ENCODE measurements around the gene CHRNE. TPM values are rescaled to one million over a fixed set of nuclear protein-coding genes. Genes with fewer than 3 reads are reported as not detected.

CHRNE gene
- total and polyA plus RNA-seq, 2 of the 8 experiments (the other 6 are each of a cell fraction or from before 2014, with no cell fraction given) = 0.15 to 0.33 TPM

DNA sequence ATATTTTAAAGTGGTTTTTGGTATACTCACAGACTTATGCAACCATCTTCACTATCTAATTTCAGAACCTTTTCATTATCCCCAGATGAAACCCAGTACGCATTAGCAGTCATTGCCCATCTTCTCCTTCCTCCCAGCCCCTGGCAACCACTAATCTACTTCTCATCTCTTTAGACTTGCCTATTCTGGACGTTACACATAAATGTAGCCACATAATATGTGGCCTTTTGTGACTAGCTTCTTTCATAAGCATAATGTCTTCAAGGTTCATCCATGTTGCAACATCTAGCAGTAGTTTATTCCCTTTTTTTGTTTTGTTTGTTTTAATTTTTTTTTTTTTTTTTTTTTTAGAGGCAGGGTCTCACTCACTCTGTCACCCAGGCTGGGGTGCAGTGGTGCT lies 32.0 kb downstream of the CHRNE start (continued):
- TF ChIP-seq, protein P1, sequence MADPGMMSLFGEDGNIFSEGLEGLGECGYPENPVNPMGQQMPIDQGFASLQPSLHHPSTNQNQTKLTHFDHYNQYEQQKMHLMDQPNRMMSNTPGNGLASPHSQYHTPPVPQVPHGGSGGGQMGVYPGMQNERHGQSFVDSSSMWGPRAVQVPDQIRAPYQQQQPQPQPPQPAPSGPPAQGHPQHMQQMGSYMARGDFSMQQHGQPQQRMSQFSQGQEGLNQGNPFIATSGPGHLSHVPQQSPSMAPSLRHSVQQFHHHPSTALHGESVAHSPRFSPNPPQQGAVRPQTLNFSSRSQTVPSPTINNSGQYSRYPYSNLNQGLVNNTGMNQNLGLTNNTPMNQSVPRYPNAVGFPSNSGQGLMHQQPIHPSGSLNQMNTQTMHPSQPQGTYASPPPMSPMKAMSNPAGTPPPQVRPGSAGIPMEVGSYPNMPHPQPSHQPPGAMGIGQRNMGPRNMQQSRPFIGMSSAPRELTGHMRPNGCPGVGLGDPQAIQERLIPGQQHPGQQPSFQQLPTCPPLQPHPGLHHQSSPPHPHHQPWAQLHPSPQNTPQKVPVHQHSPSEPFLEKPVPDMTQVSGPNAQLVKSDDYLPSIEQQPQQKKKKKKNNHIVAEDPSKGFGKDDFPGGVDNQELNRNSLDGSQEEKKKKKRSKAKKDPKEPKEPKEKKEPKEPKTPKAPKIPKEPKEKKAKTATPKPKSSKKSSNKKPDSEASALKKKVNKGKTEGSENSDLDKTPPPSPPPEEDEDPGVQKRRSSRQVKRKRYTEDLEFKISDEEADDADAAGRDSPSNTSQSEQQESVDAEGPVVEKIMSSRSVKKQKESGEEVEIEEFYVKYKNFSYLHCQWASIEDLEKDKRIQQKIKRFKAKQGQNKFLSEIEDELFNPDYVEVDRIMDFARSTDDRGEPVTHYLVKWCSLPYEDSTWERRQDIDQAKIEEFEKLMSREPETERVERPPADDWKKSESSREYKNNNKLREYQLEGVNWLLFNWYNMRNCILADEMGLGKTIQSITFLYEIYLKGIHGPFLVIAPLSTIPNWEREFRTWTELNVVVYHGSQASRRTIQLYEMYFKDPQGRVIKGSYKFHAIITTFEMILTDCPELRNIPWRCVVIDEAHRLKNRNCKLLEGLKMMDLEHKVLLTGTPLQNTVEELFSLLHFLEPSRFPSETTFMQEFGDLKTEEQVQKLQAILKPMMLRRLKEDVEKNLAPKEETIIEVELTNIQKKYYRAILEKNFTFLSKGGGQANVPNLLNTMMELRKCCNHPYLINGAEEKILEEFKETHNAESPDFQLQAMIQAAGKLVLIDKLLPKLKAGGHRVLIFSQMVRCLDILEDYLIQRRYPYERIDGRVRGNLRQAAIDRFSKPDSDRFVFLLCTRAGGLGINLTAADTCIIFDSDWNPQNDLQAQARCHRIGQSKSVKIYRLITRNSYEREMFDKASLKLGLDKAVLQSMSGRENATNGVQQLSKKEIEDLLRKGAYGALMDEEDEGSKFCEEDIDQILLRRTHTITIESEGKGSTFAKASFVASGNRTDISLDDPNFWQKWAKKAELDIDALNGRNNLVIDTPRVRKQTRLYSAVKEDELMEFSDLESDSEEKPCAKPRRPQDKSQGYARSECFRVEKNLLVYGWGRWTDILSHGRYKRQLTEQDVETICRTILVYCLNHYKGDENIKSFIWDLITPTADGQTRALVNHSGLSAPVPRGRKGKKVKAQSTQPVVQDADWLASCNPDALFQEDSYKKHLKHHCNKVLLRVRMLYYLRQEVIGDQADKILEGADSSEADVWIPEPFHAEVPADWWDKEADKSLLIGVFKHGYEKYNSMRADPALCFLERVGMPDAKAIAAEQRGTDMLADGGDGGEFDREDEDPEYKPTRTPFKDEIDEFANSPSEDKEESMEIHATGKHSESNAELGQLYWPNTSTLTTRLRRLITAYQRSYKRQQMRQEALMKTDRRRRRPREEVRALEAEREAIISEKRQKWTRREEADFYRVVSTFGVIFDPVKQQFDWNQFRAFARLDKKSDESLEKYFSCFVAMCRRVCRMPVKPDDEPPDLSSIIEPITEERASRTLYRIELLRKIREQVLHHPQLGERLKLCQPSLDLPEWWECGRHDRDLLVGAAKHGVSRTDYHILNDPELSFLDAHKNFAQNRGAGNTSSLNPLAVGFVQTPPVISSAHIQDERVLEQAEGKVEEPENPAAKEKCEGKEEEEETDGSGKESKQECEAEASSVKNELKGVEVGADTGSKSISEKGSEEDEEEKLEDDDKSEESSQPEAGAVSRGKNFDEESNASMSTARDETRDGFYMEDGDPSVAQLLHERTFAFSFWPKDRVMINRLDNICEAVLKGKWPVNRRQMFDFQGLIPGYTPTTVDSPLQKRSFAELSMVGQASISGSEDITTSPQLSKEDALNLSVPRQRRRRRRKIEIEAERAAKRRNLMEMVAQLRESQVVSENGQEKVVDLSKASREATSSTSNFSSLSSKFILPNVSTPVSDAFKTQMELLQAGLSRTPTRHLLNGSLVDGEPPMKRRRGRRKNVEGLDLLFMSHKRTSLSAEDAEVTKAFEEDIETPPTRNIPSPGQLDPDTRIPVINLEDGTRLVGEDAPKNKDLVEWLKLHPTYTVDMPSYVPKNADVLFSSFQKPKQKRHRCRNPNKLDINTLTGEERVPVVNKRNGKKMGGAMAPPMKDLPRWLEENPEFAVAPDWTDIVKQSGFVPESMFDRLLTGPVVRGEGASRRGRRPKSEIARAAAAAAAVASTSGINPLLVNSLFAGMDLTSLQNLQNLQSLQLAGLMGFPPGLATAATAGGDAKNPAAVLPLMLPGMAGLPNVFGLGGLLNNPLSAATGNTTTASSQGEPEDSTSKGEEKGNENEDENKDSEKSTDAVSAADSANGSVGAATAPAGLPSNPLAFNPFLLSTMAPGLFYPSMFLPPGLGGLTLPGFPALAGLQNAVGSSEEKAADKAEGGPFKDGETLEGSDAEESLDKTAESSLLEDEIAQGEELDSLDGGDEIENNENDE (IDR thresholded peaks at IDR 0.05; ENCODE audit: insufficient replicate concordance, low read length) = no peak
- TF ChIP-seq CHD2 (IDR thresholded peaks at IDR 0.05; ENCODE audit: low read length) (no peak), HDAC2 (IDR thresholded peaks at IDR 0.05; ENCODE audit: borderline replicate concordance in 1 of 2, low read depth in 2 of 2, low read length in 2 of 2) (no peak), KDM1A (IDR thresholded peaks at IDR 0.05; ENCODE audit: borderline replicate concordance, low read length) (no peak), TAF7 (optimal IDR thresholded peaks at IDR 0.05; ENCODE audit: borderline replicate concordance, low read depth, low read length) (no peak), SIN3A (conservative IDR thresholded peaks at IDR 0.05 in 1 of 2, IDR thresholded peaks at IDR 0.05 in 1 of 2; ENCODE audit: low read depth in 1 of 2, low read length in 2 of 2) (no peak), TBP (IDR thresholded peaks at IDR 0.05; ENCODE audit: low read depth, low read length) (no peak), RFX5 (IDR thresholded peaks at IDR 0.05; ENCODE audit: borderline replicate concordance, low read depth, low read length) (no peak), SUZ12 (IDR thresholded peaks at IDR 0.05; ENCODE audit: low read length) (no peak)

Data from H1 (cell line).